ENCODE data around the gene ITGB5. TPM values are rescaled to one million over a fixed set of nuclear protein-coding genes. Genes with fewer than 3 reads are reported as not detected.
A peak's percentile ranks its signal among the peaks of the same experiment; 100 is the strongest.

Gene ITGB5
- total RNA-seq, 1 donor, result 308 TPM

DNA sequence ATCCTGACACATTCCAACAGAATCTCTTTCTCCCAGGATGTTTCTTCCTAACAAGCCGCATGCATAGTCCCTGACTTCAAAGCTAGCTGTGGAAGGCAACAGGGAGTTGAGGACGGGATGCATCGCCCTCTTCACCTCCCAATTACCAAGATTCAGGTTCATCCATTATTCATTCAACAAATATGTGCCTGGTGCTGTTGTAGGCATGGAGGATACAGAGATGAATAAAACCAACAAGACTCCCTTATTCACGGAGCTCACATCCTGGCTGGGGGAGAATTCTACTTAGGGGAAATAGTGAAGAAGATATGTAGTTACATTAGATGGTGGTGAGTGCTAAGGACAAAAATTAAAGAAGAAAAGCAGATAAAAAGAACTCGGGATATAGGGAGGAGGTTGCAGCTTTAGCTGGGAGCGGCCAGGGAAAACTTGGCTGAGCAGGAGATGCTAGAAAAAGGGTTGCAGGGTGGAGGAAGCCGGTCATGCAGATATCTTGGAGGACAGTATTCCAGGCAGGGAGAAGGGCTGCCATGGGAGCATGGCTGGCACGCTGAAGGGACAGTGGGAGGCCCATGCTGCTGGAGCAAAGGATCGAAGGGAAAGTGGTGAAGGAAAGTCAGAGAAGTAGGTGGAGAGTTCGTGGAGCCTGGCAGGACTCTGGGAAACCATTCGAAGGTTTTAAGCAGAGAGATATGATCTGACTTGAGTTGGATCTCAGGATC is 5.0 kb downstream of the ITGB5 start:
- no peak overlapping the region for H3K4me3 ChIP-seq (ENCODE audit: low read depth, low read length)
- TF ChIP-seq, protein P1, sequence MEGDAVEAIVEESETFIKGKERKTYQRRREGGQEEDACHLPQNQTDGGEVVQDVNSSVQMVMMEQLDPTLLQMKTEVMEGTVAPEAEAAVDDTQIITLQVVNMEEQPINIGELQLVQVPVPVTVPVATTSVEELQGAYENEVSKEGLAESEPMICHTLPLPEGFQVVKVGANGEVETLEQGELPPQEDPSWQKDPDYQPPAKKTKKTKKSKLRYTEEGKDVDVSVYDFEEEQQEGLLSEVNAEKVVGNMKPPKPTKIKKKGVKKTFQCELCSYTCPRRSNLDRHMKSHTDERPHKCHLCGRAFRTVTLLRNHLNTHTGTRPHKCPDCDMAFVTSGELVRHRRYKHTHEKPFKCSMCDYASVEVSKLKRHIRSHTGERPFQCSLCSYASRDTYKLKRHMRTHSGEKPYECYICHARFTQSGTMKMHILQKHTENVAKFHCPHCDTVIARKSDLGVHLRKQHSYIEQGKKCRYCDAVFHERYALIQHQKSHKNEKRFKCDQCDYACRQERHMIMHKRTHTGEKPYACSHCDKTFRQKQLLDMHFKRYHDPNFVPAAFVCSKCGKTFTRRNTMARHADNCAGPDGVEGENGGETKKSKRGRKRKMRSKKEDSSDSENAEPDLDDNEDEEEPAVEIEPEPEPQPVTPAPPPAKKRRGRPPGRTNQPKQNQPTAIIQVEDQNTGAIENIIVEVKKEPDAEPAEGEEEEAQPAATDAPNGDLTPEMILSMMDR (IDR thresholded peaks at IDR 0.05; ENCODE audit: insufficient read depth, low read length), result no peak
- no peak for DNase-seq (ENCODE audit: low read depth)

DNA sequence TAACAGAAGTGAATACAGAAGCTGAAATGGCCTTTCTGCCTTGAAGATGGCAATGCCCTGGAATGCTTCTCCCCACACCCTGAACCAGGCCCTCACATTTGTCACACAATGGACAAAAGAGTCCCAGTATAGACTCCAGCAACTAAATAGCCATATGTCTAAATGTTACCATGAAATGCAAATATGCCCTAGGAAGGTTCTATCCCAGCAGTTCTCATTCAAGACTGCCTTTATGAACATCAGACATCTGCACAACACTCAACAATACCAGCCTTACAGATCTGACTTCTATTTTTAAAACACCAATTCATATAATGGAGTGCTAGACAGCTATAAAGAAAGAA is 7.9 kb downstream of the ITGB5 start:
- no peak overlapping the region for H3K4me3 ChIP-seq (ENCODE audit: low read depth, low read length)
- TF ChIP-seq, protein P1 (IDR thresholded peaks at IDR 0.05; ENCODE audit: insufficient read depth, low read length), result no peak
- DNase-seq (ENCODE audit: low read depth), result no peak

DNA sequence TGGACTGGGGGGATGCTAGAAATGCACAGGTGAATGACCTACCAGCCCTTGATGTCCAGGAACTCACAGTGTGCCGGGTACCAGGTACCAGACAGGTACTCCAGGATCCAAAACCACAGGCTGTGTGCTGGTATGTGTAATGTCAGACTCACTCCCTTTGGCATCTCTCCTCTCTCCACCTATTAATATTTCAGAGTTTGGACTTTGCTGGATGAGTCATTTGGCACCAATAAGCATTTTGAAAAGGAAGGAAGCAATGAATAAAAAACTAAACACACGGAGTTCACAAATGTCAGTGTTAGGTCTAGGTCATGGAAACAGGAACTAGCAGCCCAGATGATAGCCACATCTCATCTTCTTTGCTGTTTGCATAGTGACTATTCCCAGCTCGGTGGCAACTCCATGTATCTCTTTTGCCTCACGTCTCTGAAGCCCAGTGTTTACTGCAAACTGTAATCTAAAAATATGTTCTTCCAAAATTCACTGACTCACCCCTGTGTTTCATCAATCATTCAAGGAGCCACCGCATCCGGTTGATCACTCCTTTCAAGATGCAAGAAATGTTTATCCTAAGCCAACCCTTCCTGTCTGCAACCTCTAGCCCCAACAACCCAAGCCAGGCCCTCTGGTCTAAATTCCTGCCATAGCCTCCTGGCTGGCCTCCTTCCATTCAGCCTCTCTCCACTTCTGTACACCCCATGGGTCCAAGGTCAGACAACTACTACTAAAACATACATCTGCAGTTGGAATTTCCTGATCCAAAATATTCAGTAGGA is 8.4 kb downstream of the ITGB5 start:
- TF ChIP-seq, protein P1 (IDR thresholded peaks at IDR 0.05; ENCODE audit: insufficient read depth, low read length), result no peak
- peak overlapping the region; percentile 23 for H3K4me3 ChIP-seq (ENCODE audit: low read depth, low read length)
- peak; percentile 97 for DNase-seq (ENCODE audit: low read depth)

DNA sequence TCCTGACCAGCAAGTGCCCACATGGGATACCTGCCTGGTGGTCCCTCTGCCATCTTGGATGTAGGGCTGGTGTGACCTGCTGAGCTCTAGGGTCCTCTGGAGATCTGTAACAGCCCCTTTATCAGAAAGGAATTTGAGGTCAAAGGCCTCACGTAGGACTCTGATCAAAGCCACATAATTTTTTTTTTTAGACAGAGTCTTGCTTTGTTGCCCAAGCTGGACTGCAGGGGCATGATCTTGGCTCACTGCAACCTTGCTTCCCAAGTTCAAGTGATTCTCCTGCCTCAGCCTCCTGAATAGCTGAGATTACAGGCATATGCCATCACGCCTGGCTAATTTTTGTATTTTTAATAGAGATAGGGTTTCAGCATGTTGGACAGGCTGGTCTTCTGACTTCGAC is 9.5 kb downstream of the ITGB5 start:
- H3K4me3 ChIP-seq (ENCODE audit: low read depth, low read length), result no peak overlapping the region
- TF ChIP-seq, protein P1 (IDR thresholded peaks at IDR 0.05; ENCODE audit: insufficient read depth, low read length), result no peak

DNA sequence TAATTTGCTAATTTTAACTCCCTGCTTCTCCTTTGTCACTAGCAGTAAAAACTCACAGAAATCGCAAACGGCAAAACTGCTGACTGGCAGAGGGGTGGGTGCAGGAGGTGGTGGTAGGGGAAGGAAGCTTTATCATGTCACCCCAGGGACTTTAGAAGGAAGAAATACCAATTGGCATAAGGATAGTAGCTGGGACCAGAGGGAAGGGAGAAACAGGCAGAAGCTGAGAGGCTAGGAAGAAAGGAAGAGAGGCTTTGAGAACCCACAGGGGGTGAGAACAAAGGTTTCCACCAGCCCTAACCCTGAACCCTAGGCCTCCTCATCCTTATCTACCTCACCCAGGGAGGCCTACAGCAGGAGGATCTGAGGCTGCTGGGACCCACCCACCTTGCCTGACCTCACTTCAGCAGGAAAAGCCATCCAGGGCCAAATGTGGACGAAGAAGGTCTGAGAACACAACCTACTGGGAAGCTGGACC is 10.7 kb downstream of the ITGB5 start:
- TF ChIP-seq, protein P1 (IDR thresholded peaks at IDR 0.05; ENCODE audit: insufficient read depth, low read length), result no peak
- no peak for DNase-seq (ENCODE audit: low read depth)

More for the DNA sequence above, 9.5 kb downstream of the ITGB5 start:
- no peak for DNase-seq (ENCODE audit: low read depth)

DNA sequence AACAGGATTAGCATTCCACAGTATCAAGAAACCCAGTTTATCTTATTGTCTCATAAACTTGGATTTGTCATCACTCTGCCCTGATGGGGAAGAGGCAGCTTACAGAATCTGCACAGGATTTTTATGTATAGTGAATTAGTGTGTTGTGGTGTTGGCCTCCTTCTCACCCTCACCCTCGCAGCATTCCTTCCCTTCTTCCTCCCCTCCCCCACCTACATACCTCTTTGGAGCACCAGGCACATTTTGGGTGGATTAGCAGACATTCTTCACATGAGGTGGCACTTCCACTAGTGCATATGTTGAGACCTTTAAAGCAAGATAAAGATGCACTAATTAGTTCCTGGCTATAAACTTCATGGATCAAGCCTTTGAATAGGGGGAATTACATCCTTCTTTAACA is 13.9 kb downstream of the ITGB5 start:
- DNase-seq (ENCODE audit: low read depth), result no peak
- TF ChIP-seq, protein P1 (IDR thresholded peaks at IDR 0.05; ENCODE audit: insufficient read depth, low read length), result no peak

More for the DNA sequence above, 10.7 kb downstream of the ITGB5 start:
- no peak overlapping the region for H3K4me3 ChIP-seq (ENCODE audit: low read depth, low read length)

More for the DNA sequence above, 13.9 kb downstream of the ITGB5 start:
- no peak overlapping the region for H3K4me3 ChIP-seq (ENCODE audit: low read depth, low read length)
